ENCODE measurements around the gene UBR4. TPM values are rescaled to one million over a fixed set of nuclear protein-coding genes. Genes with fewer than 3 reads are reported as not detected.

Gene UBR4
- total and polyA plus RNA-seq, 11 donors: 44.8 to 150 (median 87.2) TPM

- peaks cover 0 to 4% (median 0%) of the 10 kb centered on the region in 9 donors for H3K27me3 ChIP-seq
- no peak for DNase-seq
- H3K4me1 ChIP-seq: peaks cover 0 to 20% (median 4%) of the 10 kb centered on the region in 12 donors
- no peak overlapping the region for H3K4me3 ChIP-seq
- no peak for ATAC-seq
- no peak overlapping the region for H3K27ac ChIP-seq
- no peak for TF ChIP-seq POLR2A (IDR thresholded peaks at IDR 0.05)
- TF ChIP-seq, protein P1, sequence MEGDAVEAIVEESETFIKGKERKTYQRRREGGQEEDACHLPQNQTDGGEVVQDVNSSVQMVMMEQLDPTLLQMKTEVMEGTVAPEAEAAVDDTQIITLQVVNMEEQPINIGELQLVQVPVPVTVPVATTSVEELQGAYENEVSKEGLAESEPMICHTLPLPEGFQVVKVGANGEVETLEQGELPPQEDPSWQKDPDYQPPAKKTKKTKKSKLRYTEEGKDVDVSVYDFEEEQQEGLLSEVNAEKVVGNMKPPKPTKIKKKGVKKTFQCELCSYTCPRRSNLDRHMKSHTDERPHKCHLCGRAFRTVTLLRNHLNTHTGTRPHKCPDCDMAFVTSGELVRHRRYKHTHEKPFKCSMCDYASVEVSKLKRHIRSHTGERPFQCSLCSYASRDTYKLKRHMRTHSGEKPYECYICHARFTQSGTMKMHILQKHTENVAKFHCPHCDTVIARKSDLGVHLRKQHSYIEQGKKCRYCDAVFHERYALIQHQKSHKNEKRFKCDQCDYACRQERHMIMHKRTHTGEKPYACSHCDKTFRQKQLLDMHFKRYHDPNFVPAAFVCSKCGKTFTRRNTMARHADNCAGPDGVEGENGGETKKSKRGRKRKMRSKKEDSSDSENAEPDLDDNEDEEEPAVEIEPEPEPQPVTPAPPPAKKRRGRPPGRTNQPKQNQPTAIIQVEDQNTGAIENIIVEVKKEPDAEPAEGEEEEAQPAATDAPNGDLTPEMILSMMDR (IDR thresholded peaks at IDR 0.05): no peak
- no peaks in the 10 kb centered on the region for H3K36me3 ChIP-seq
- WGBS, 4 donors: 90 to 95% (median 92%) methylated on average over 11 to 16 of the region's 16 CpGs
- H3K9me3 ChIP-seq: no peaks in the 10 kb centered on the region
- intact Hi-C loops (cut with DNase I): no loop called here
These were observed 145.1 kb downstream of the UBR4 start for GRCh38 chr1:19064906-19065450.

DNA sequence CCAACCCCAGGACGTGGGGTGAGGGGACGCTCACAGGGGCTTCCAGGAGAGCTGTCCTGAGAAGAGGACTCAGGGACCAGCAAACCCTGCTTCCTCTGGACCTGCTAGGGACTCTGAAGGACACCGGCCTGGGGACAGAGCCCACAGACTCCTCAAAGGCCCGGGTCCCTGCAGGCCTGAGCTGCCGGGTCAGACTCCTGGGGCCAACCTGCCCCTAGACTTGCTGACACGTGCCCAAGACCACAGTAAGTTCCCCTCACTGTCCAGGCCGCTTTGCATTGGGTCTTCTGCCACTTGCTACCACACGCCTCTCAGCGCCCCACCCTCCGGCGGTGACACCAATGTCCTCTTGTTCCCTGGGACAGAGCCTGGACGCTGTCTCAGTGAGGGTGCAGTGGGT is 146.9 kb downstream of the UBR4 start:
- intact Hi-C loops (cut with DNase I): no loop called here

GRCh38 chr1:19062258-19063029 is 147.6 kb downstream of the UBR4 start:
- WGBS, 4 donors: 84 to 94% (median 88%) methylated on average over 7 to 8 of the region's 8 CpGs
- Histone ChIP-seq H3K36me3 (no peaks in the 10 kb centered on the region), H3K4me1 (peaks cover 0 to 9% (median 2%) of the 10 kb centered on the region in 12 donors), H3K9me3 (no peaks in the 10 kb centered on the region), H3K27ac (no peak overlapping the region), H3K4me3 (no peak overlapping the region), H3K27me3 (peaks cover 0 to 22% (median 4%) of the 10 kb centered on the region in 9 donors)
- ATAC-seq (no peak), DNase-seq (no peak)
- intact Hi-C loops (cut with DNase I): no loop called here
- TF ChIP-seq, protein P1 (IDR thresholded peaks at IDR 0.05): no peak
- no peak for TF ChIP-seq POLR2A (IDR thresholded peaks at IDR 0.05)

More for the DNA sequence above, 146.9 kb downstream of the UBR4 start:
- peaks cover 0 to 15% (median 4%) of the 10 kb centered on the region in 9 donors for H3K27me3 ChIP-seq
- peaks cover 0 to 16% (median 2%) of the 10 kb centered on the region in 12 donors for H3K4me1 ChIP-seq
- H3K36me3 ChIP-seq: no peaks in the 10 kb centered on the region
- TF ChIP-seq, protein P1 (IDR thresholded peaks at IDR 0.05): no peak
- no peak for TF ChIP-seq POLR2A (IDR thresholded peaks at IDR 0.05)
- DNase-seq: no peak
- H3K4me3 ChIP-seq: no peak overlapping the region
- WGBS, 4 donors: 83 to 88% (median 85%) methylated on average over 10 to 12 of the region's 12 CpGs
- no peak overlapping the region for H3K27ac ChIP-seq
- no peak for ATAC-seq
- no peaks in the 10 kb centered on the region for H3K9me3 ChIP-seq

DNA sequence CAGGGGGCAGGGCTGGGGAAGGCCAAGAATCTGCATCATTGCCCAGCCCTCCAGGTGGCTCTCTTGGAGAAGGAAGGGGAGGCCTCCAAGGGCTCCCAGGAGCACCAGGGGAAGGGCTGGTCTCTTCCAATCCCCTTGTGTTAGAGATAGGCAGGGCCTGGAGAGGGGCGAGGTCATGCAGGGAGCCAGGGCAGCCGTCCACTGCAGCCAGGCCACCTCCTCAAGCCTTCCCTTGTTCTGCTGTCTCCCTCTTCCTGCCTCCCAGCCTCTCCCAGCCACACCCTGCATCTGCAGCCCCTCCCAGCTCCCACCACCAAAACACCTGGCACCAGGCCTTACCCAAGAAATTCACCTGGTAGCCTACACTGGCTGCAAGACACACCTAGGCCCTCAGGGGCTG is 148.3 kb downstream of the UBR4 start:
- Histone ChIP-seq H3K36me3 (no peaks in the 10 kb centered on the region), H3K9me3 (no peaks in the 10 kb centered on the region), H3K27me3 (peaks cover 0 to 26% (median 3%) of the 10 kb centered on the region in 9 donors), H3K27ac (no peak overlapping the region), H3K4me1 (peaks cover 0 to 4% (median 0%) of the 10 kb centered on the region in 12 donors), H3K4me3 (no peak overlapping the region)
- intact Hi-C loops (cut with DNase I): no loop called here
- WGBS, 4 donors: 67 to 100% (median 87%) methylated on average over 1 to 2 of the region's 2 CpGs
- TF ChIP-seq, protein P1 (IDR thresholded peaks at IDR 0.05): no peak
- TF ChIP-seq POLR2A (IDR thresholded peaks at IDR 0.05): no peak
- DNase-seq (no peak), ATAC-seq (no peak)
